Raji (cell line): ENCODE data around the gene MYOM1.

ENCODE experiments used
- POLR2A ChIP-seq: IDR thresholded peaks from 2 replicates; pipeline ENCODE4 v1.6.1; 2011; ENCODE audit warnings: low read depth, low read length, control low read depth; ENCODE audit not compliant: insufficient read depth

MYOM1 gene

GRCh38 chr18:3046216-3046808, 173.5 kb downstream of the MYOM1 start:
- TF ChIP-seq POLR2A, result no peak

- TF ChIP-seq POLR2A, result no peak
Observed at GRCh38 chr18:3044931-3045698, 174.7 kb downstream of the MYOM1 start.

GRCh38 chr18:3042379-3042778, 177.4 kb downstream of the MYOM1 start:
- no peak for TF ChIP-seq POLR2A

GRCh38 chr18:3041843-3042242, 177.9 kb downstream of the MYOM1 start:
- no peak for TF ChIP-seq POLR2A

GRCh38 chr18:3040881-3041280, 178.9 kb downstream of the MYOM1 start:
- no peak for TF ChIP-seq POLR2A

GRCh38 chr18:3040173-3040572, 179.6 kb downstream of the MYOM1 start:
- no peak for TF ChIP-seq POLR2A

- TF ChIP-seq POLR2A, result no peak
Observed at GRCh38 chr18:3037423-3037915, 182.3 kb downstream of the MYOM1 start.

- TF ChIP-seq POLR2A, result no peak
Observed at GRCh38 chr18:3036108-3036507, 183.7 kb downstream of the MYOM1 start.

- TF ChIP-seq POLR2A, result no peak
Observed at GRCh38 chr18:3035635-3036034, 184.1 kb downstream of the MYOM1 start.

- TF ChIP-seq POLR2A, result no peak
Observed at GRCh38 chr18:3032721-3033120, 187.0 kb downstream of the MYOM1 start.

- TF ChIP-seq POLR2A, result no peak
Observed at GRCh38 chr18:3029215-3029952, 190.4 kb downstream of the MYOM1 start.

- TF ChIP-seq POLR2A, result no peak
Observed at GRCh38 chr18:3027370-3027891, 192.3 kb downstream of the MYOM1 start.

- no peak for TF ChIP-seq POLR2A
Observed at GRCh38 chr18:3025544-3025943, 194.2 kb downstream of the MYOM1 start.
